ENCODE measurements around the gene ATXN1. TPM values are rescaled to one million over a fixed set of nuclear protein-coding genes. Genes with fewer than 3 reads are reported as not detected.

Gene ATXN1
- total RNA-seq, 1 donor from 2014 or later: 33.7 TPM

DNA sequence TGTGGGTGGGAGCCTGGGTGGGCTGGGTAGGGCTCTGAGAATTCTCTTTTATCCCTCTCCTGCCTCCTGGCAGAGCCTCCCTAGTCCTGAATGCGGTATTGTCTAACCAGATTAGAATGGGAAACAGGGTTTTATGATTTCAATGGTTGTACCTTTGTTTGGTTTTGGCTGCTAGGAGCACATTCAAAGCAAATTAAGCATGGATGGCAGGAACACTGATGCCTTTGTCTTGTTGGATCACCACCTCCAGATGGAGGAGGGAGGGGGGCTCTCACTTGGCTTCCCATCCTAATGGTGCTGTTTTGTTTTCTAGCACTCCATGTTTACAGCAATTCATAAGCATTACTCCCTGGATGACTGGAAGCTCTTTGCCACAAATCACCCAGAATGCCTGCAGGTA, 511.3 kb downstream of the ATXN1 start:
- Mint-ChIP-seq H3K4me1 (ENCODE audit: unreplicated experiment) (peaks cover 11% of the 10 kb centered on the region), H3K36me3 (peaks cover 4% of the 10 kb centered on the region), H3K27ac (no peak overlapping the region), H3K9me3 (no peaks in the 10 kb centered on the region), H3K27me3 (peaks cover 16% of the 10 kb centered on the region), H3K4me3 (no peak overlapping the region)
- TF ChIP-seq, protein P1, sequence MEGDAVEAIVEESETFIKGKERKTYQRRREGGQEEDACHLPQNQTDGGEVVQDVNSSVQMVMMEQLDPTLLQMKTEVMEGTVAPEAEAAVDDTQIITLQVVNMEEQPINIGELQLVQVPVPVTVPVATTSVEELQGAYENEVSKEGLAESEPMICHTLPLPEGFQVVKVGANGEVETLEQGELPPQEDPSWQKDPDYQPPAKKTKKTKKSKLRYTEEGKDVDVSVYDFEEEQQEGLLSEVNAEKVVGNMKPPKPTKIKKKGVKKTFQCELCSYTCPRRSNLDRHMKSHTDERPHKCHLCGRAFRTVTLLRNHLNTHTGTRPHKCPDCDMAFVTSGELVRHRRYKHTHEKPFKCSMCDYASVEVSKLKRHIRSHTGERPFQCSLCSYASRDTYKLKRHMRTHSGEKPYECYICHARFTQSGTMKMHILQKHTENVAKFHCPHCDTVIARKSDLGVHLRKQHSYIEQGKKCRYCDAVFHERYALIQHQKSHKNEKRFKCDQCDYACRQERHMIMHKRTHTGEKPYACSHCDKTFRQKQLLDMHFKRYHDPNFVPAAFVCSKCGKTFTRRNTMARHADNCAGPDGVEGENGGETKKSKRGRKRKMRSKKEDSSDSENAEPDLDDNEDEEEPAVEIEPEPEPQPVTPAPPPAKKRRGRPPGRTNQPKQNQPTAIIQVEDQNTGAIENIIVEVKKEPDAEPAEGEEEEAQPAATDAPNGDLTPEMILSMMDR (conservative IDR thresholded peaks at IDR 0.05): no peak
- no peak for DNase-seq (ENCODE audit: extremely low spot score, unreplicated experiment)
